B cell (primary cell): ENCODE data around the gene PDGFRB. TPM values are rescaled to one million over a fixed set of nuclear protein-coding genes. Genes with fewer than 3 reads are reported as not detected.

Experiments
- ATAC-seq: fragments of 200-7000 bp; cut with Tn5 transposase; one replicate; pipeline ENCODE4 v1.10.0; 2021; ENCODE audit warnings: low read depth, mild to moderate bottlenecking, moderate number of reproducible peaks, moderate library complexity
- CTCF ChIA-PET: fragments of 350-600 bp; sonication (Branson Sonifier 250); formaldehyde crosslinking; loops from one replicate; lab custom pipeline; 2021; ENCODE audit warnings: antibody characterized with exemption, inconsistent platforms; lab: Charles Lee
- POLR2A ChIA-PET: fragments of 350-600 bp; sonication (Branson Sonifier 250); formaldehyde crosslinking; loops from one replicate; lab custom pipeline; 2021; ENCODE audit warnings: antibody characterized with exemption; lab: Charles Lee
- DNase-seq: peaks from one replicate; pipeline ENCODE4 v3.0.0; 2013
- H2AFZ ChIP-seq: 2 replicates; pipeline ENCODE4 v1.6.1; 2012; ENCODE audit warnings: mild to moderate bottlenecking, low read depth, low read length; ENCODE audit not compliant: insufficient read depth, poor library complexity, severe bottlenecking
- H3K27ac ChIP-seq, 2 donors: 1 replicate in 1 of 2; 2 replicates in 1 of 2; pipeline ENCODE4 v1.5.1; 2012 to 2013; ENCODE audit warnings: low read length in 2 of 2, mild to moderate bottlenecking in 2 of 2, moderate library complexity in 1 of 2
- H3K27me3 ChIP-seq, 4 experiments: fragments of 200-600 bp in 1 of 4; sonication (generic) in 1 of 4; replicated peaks in 1 of 4; 1 replicate in 2 of 4; 2 replicates in 2 of 4; pipeline versions ENCODE4 v1.6.1 to v1.7.0; 2013 to 2016; ENCODE audit warnings: low read length in 3 of 4, mild to moderate bottlenecking in 2 of 4, mixed read lengths in 1 of 4, moderate library complexity in 1 of 4; ENCODE audit not compliant: insufficient read depth in 4 of 4, control insufficient read depth in 3 of 4; ENCODE audit errors: control extremely low read depth in 1 of 4
- H3K36me3 ChIP-seq, 2 experiments: replicated peaks in 1 of 2; 1 replicate in 1 of 2; 2 replicates in 1 of 2; pipeline versions ENCODE4 v1.6.1 to v1.7.1; 2013; ENCODE audit warnings: low read length in 1 of 2; ENCODE audit not compliant: insufficient read depth in 2 of 2, control insufficient read depth in 1 of 2; ENCODE audit errors: control extremely low read depth in 1 of 2, extremely low read depth in 1 of 2
- H3K4me1 ChIP-seq, 2 donors: fragments of 200-600 bp in 1 of 2; sonication (generic) in 1 of 2; 1 replicate in 1 of 2; 2 replicates in 1 of 2; pipeline versions ENCODE4 v1.5.1 to v1.6.1; 2013 to 2017; ENCODE audit warnings: low read length in 2 of 2; ENCODE audit not compliant: control insufficient read depth in 2 of 2, insufficient read depth in 2 of 2
- H3K4me2 ChIP-seq: replicated peaks from 2 replicates; pipeline ENCODE3; 2012; ENCODE audit warnings: mild to moderate bottlenecking, low read depth, low read length; ENCODE audit not compliant: poor library complexity, severe bottlenecking
- H3K4me3 ChIP-seq, 5 experiments: fragments of 200-600 bp in 1 of 5; sonication (generic) in 1 of 5; 1 replicate in 3 of 5; 2 replicates in 2 of 5; pipeline versions ENCODE4 v1.5.1 to v1.7.0; 2011 to 2016; ENCODE audit warnings: low read length in 4 of 5, mild to moderate bottlenecking in 4 of 5, low read depth in 2 of 5, control low read depth in 1 of 5, moderate library complexity in 1 of 5; ENCODE audit not compliant: insufficient read depth in 1 of 5; ENCODE audit errors: control extremely low read depth in 1 of 5, extremely low read depth in 1 of 5
- H3K79me2 ChIP-seq: fragments of 200-600 bp; sonication (generic); one replicate; pipeline ENCODE4 v1.6.0; 2016; ENCODE audit warnings: low read length; ENCODE audit not compliant: control insufficient read depth, insufficient read depth
- H3K9ac ChIP-seq: fragments of 200-600 bp; sonication (generic); 2 replicates; pipeline ENCODE4 v1.6.1; 2017; ENCODE audit warnings: mild to moderate bottlenecking, low read length, moderate library complexity
- H3K9me3 ChIP-seq, 3 donors: one replicate each; pipeline versions ENCODE4 v1.6.1 to v1.7.1; 2013; ENCODE audit warnings: low read length in 2 of 3; ENCODE audit not compliant: control insufficient read depth in 2 of 3, insufficient read depth in 1 of 3; ENCODE audit errors: control extremely low read depth in 1 of 3
- H4K20me1 ChIP-seq: 2 replicates; pipeline ENCODE4 v1.6.0; 2012; ENCODE audit warnings: mild to moderate bottlenecking, low read length; ENCODE audit not compliant: insufficient read depth, control insufficient read depth, poor library complexity, severe bottlenecking
- H3K27ac Mint-ChIP-seq: one replicate; pipeline ENCODE4 v1.8.0; 2021; ENCODE audit warnings: mixed read lengths
- H3K27me3 Mint-ChIP-seq: one replicate; pipeline ENCODE4 v1.8.0; 2021; ENCODE audit warnings: mixed read lengths
- H3K4me1 Mint-ChIP-seq: one replicate; pipeline ENCODE4 v1.8.0; 2021; ENCODE audit warnings: mixed read lengths
- H3K4me3 Mint-ChIP-seq: one replicate; pipeline ENCODE4 v1.8.0; 2021; ENCODE audit warnings: mixed read lengths
- H3K9me3 Mint-ChIP-seq: one replicate; pipeline ENCODE4 v1.8.0; 2022; ENCODE audit warnings: mixed read lengths; ENCODE audit not compliant: insufficient read depth
- CTCF ChIP-seq: fragments of 200-600 bp; IDR thresholded peaks from one replicate; pipeline ENCODE4 v1.8.0; 2022; ENCODE audit warnings: antibody characterized with exemption, mild to moderate bottlenecking
- EZH2 ChIP-seq: IDR thresholded peaks from 2 replicates; pipeline ENCODE4 v1.6.1; 2012; ENCODE audit warnings: borderline replicate concordance, low read depth, mild to moderate bottlenecking, moderate library complexity, low read length; ENCODE audit not compliant: insufficient read depth, poor library complexity, severe bottlenecking
- WGBS: methylation state at CpG from one replicate; pipeline ENCODE4 v1.1.5; 2013; ENCODE audit warnings: missing lambda C conversion rate; ENCODE audit not compliant: insufficient coverage; 5-methylcytosine and 5-hydroxymethylcytosine counted together
- intact Hi-C: fragments of 100-400 bp; cut with micrococcal nuclease; formaldehyde crosslinking; loops from one replicate; pipeline ENCODE4 v1.10.0; 2022
- polyA plus RNA-seq: library from polyadenylated mRNA; depleted of rRNA; stranded (reverse); fragments of >200 nt; gene quantifications from 2 replicates; pipeline ENCODE4 v1.2.3, GENCODE V29; 2012
- total RNA-seq, 2 donors: library from RNA; stranded (reverse); fragments of 120-200 nt in 1 of 2; gene quantifications; 1 replicate in 1 of 2; 2 replicates in 1 of 2; pipeline versions ENCODE4 v1.2.3 to v1.2.4, GENCODE V29; 2013 to 2022

PDGFRB gene
- total and polyA plus RNA-seq, 2 donors (not counting 1 experiment from before 2014, with no cell fraction given): 0.42 to 3.6 TPM

GRCh38 chr5:150192462-150192861, 36.8 kb upstream of the PDGFRB start:
- WGBS: 88% methylated on average over 3 of the region's 4 CpGs
- no peak overlapping the region for H3K27ac Mint-ChIP-seq
- ATAC-seq: no peak
- H3K27me3 Mint-ChIP-seq: peaks cover 44% of the 10 kb centered on the region
- Histone ChIP-seq H3K27ac (no peak overlapping the region), H3K79me2 (no peaks in the 10 kb centered on the region), H3K4me2 (no peak overlapping the region), H3K9me3 (no peaks in the 10 kb centered on the region), H4K20me1 (no peaks in the 10 kb centered on the region), H3K4me3 (no peak overlapping the region), H2AFZ (no peak overlapping the region), H3K36me3 (no peaks in the 10 kb centered on the region), H3K4me1 (no peaks in the 10 kb centered on the region), H3K27me3 (peaks cover 0 to 31% (median 7%) of the 10 kb centered on the region in 4 experiments), H3K9ac (no peak overlapping the region)
- H3K4me3 Mint-ChIP-seq: no peak overlapping the region
- POLR2A ChIA-PET: no interaction called here
- intact Hi-C loops: no loop called here
- no peaks in the 10 kb centered on the region for H3K4me1 Mint-ChIP-seq
- TF ChIP-seq CTCF (no peak), EZH2 (no peak)
- H3K9me3 Mint-ChIP-seq: no peaks in the 10 kb centered on the region
- DNase-seq: no peak
- CTCF ChIA-PET: interaction anchor here (2.2 kb wide), 1 partner anchor 26 kb away, joined by 5 read pairs; no protein-coding TSS in a partner anchor

- Histone ChIP-seq H3K27me3 (peaks cover 0 to 25% (median 7%) of the 10 kb centered on the region in 4 experiments), H3K9me3 (no peaks in the 10 kb centered on the region), H4K20me1 (no peaks in the 10 kb centered on the region), H3K36me3 (no peaks in the 10 kb centered on the region), H3K27ac (no peak overlapping the region), H3K79me2 (no peaks in the 10 kb centered on the region), H3K4me1 (no peaks in the 10 kb centered on the region), H2AFZ (no peak overlapping the region), H3K4me2 (no peak overlapping the region), H3K9ac (no peak overlapping the region), H3K4me3 (no peak overlapping the region)
- TF ChIP-seq EZH2 (no peak), CTCF (no peak)
- intact Hi-C loops: no loop called here
- Mint-ChIP-seq H3K4me3 (no peak overlapping the region), H3K27me3 (peaks cover 42% of the 10 kb centered on the region), H3K9me3 (no peaks in the 10 kb centered on the region), H3K4me1 (no peaks in the 10 kb centered on the region), H3K27ac (no peak overlapping the region)
- no CpG with 5 or more reads among the region's 2 CpGs for WGBS
- POLR2A ChIA-PET: no interaction called here
- no peak for ATAC-seq
- no peak for DNase-seq
- CTCF ChIA-PET: no interaction called here
Measured at GRCh38 chr5:150190987-150191386, 35.3 kb upstream of the PDGFRB start.
